IMR-90 (cell line): ENCODE results near the gene FUT2. TPM values are rescaled to one million over a fixed set of nuclear protein-coding genes. Genes with fewer than 3 reads are reported as not detected.

Source experiments
- ATAC-seq: fragments of 200-7000 bp; cut with Tn5 transposase; 2 replicates; pipeline ENCODE4 v1.9.1; 2020; ENCODE audit warnings: low read depth, mild to moderate bottlenecking, moderate library complexity
- BruUV-seq: library from RNA; stranded (reverse); fragments of 400-500 nt; replicated peaks from 2 replicates; lab custom pipeline; 2021; lab: Mats Ljungman, UMichigan
- CTCF ChIA-PET: fragments of 300-600 bp; formaldehyde crosslinking; extraction: SDS; loops from one replicate; lab custom pipeline; 2021; ENCODE audit warnings: antibody characterized with exemption; lab: Yijun Ruan, JAX
- POLR2A ChIA-PET: fragments of 300-600 bp; sonication (Branson Sonifier 250); formaldehyde crosslinking; loops from one replicate; lab custom pipeline; 2022; ENCODE audit warnings: antibody characterized with exemption; ENCODE audit not compliant: unreplicated experiment; lab: Charles Lee
- DNase-seq: peaks from one replicate; pipeline ENCODE4 v3.0.0; 2013
- H2AFZ ChIP-seq: replicated peaks from 2 replicates; pipeline ENCODE3; 2013; ENCODE audit warnings: low read length, mild to moderate bottlenecking; ENCODE audit not compliant: poor library complexity
- H2AK5ac ChIP-seq: 2 replicates; pipeline ENCODE4 v1.6.1; 2013; ENCODE audit warnings: low read depth, low read length, inconsistent platforms
- H2AK9ac ChIP-seq: replicated peaks from 2 replicates; pipeline ENCODE3; 2013; ENCODE audit warnings: mild to moderate bottlenecking, low read depth, low read length, moderate library complexity; ENCODE audit not compliant: poor library complexity
- H2BK120ac ChIP-seq: 2 replicates; pipeline ENCODE4 v1.6.1; 2013; ENCODE audit warnings: low read depth, low read length, inconsistent platforms
- H2BK15ac ChIP-seq: 3 replicates; pipeline ENCODE4 v1.6.1; 2013; ENCODE audit warnings: low read depth, low read length, inconsistent platforms
- H2BK20ac ChIP-seq: 2 replicates; pipeline ENCODE4 v1.6.1; 2013; ENCODE audit warnings: low read depth, mild to moderate bottlenecking, inconsistent platforms, low read length, moderate library complexity
- H2BK5ac ChIP-seq: 2 replicates; pipeline ENCODE4 v1.6.1; 2013; ENCODE audit warnings: mild to moderate bottlenecking, low read depth, low read length, inconsistent platforms; ENCODE audit not compliant: poor library complexity, severe bottlenecking
- H3K14ac ChIP-seq: replicated peaks from 2 replicates; pipeline ENCODE4 v1.6.1; 2013; ENCODE audit warnings: low read depth, low read length, inconsistent platforms
- H3K18ac ChIP-seq: 2 replicates; pipeline ENCODE4 v1.6.1; 2013; ENCODE audit warnings: low read depth, low read length, control low read depth
- H3K23ac ChIP-seq: 2 replicates; pipeline ENCODE4 v1.6.1; 2013; ENCODE audit warnings: low read depth, low read length, inconsistent platforms
- H3K27ac ChIP-seq: 2 replicates; pipeline ENCODE4 v1.5.1; 2013; ENCODE audit warnings: mild to moderate bottlenecking, control low read depth, low read length; ENCODE audit not compliant: insufficient read depth
- H3K27me3 ChIP-seq: 2 replicates; pipeline ENCODE4 v1.6.1; 2013; ENCODE audit warnings: low read length; ENCODE audit not compliant: control insufficient read depth, insufficient read depth
- H3K36me3 ChIP-seq: 2 replicates; pipeline ENCODE4 v1.6.1; 2013; ENCODE audit warnings: low read length, mixed read lengths; ENCODE audit not compliant: control insufficient read depth, insufficient read depth
- H3K4ac ChIP-seq: 2 replicates; pipeline ENCODE4 v1.6.1; 2013; ENCODE audit warnings: low read depth, low read length, inconsistent platforms
- H3K4me1 ChIP-seq: 2 replicates; pipeline ENCODE4 v1.6.1; 2013; ENCODE audit warnings: low read length, mixed read lengths; ENCODE audit not compliant: control insufficient read depth, insufficient read depth
- H3K4me2 ChIP-seq: 2 replicates; pipeline ENCODE4 v1.6.1; 2013; ENCODE audit warnings: low read depth, mild to moderate bottlenecking, control low read depth, low read length, moderate library complexity
- H3K4me3 ChIP-seq: 2 replicates; pipeline ENCODE4 v1.5.1; 2013; ENCODE audit warnings: low read depth, mild to moderate bottlenecking, control low read depth, low read length, moderate library complexity; ENCODE audit not compliant: insufficient read depth
- H3K56ac ChIP-seq: 2 replicates; pipeline ENCODE4 v1.6.1; 2013; ENCODE audit warnings: low read length, inconsistent platforms; ENCODE audit not compliant: insufficient read depth; ENCODE audit errors: extremely low read depth
- H3K79me1 ChIP-seq, 2 experiments: 2 replicates each; pipeline ENCODE4 v1.6.1; 2013; ENCODE audit warnings: low read length in 2 of 2, inconsistent platforms in 1 of 2, low read depth in 1 of 2
- H3K9ac ChIP-seq: 2 replicates; pipeline ENCODE4 v1.6.1; 2013; ENCODE audit warnings: low read depth, low read length, control low read depth
- H3K9me1 ChIP-seq: 2 replicates; pipeline ENCODE4 v1.6.1; 2013; ENCODE audit warnings: low read length, inconsistent platforms; ENCODE audit not compliant: insufficient read depth
- H3K9me3 ChIP-seq: 2 replicates; pipeline ENCODE4 v1.6.1; 2013; ENCODE audit warnings: low read length; ENCODE audit not compliant: control insufficient read depth, insufficient read depth
- H4K20me1 ChIP-seq: 2 replicates; pipeline ENCODE4 v1.6.1; 2013; ENCODE audit warnings: low read length, inconsistent platforms; ENCODE audit not compliant: insufficient read depth
- H4K5ac ChIP-seq: 2 replicates; pipeline ENCODE4 v1.6.1; 2013; ENCODE audit warnings: mild to moderate bottlenecking, low read depth, low read length, control low read depth
- H4K8ac ChIP-seq, 2 experiments: 2 replicates each; pipeline ENCODE4 v1.6.1; 2013; ENCODE audit warnings: low read depth in 2 of 2, low read length in 2 of 2, control low read depth in 1 of 2, inconsistent platforms in 1 of 2
- H4K91ac ChIP-seq: 2 replicates; pipeline ENCODE4 v1.6.1; 2013; ENCODE audit warnings: low read depth, low read length, inconsistent platforms; ENCODE audit not compliant: insufficient read depth
- BHLHE40 ChIP-seq: fragments of 150-350 bp; IDR thresholded peaks from 2 replicates; pipeline ENCODE4 v1.6.1; 2016; ENCODE audit warnings: mild to moderate bottlenecking, low read depth, low read length
- CHD1 ChIP-seq: IDR thresholded peaks from 2 replicates; pipeline ENCODE4 v1.6.1; 2012; ENCODE audit warnings: low read depth, low read length, improper control_type of control experiment
- ELK1 ChIP-seq: fragments of 150-350 bp; IDR thresholded peaks from 2 replicates; pipeline ENCODE4 v1.6.1; 2016; ENCODE audit warnings: low read depth, mild to moderate bottlenecking, low read length, moderate library complexity, borderline replicate concordance
- MAFK ChIP-seq: IDR thresholded peaks from 2 replicates; pipeline ENCODE4 v1.6.1; 2012; ENCODE audit warnings: low read depth, low read length, improper control_type of control experiment
- MAZ ChIP-seq: IDR thresholded peaks from 2 replicates; pipeline ENCODE4 v1.6.1; 2012; ENCODE audit warnings: low read depth, mild to moderate bottlenecking, low read length, improper control_type of control experiment, moderate library complexity, borderline replicate concordance
- MXI1 ChIP-seq: IDR thresholded peaks from 2 replicates; pipeline ENCODE4 v1.6.1; 2012; ENCODE audit warnings: low read depth, mild to moderate bottlenecking, low read length, moderate library complexity, borderline replicate concordance
- RAD21 ChIP-seq: IDR thresholded peaks from 2 replicates; pipeline ENCODE4 v1.6.1; 2012; ENCODE audit warnings: low read length, improper control_type of control experiment
- SMC3 ChIP-seq: fragments of 150-350 bp; IDR thresholded peaks from 2 replicates; pipeline ENCODE4 v1.6.1; 2016; ENCODE audit warnings: low read depth, mild to moderate bottlenecking, antibody characterized with exemption, low read length, moderate library complexity
- USF2 ChIP-seq: fragments of 150-350 bp; IDR thresholded peaks from 2 replicates; pipeline ENCODE4 v1.6.1; 2017; ENCODE audit warnings: mild to moderate bottlenecking, antibody characterized with exemption, low read length, low read depth
- WGBS, 2 experiments: methylation state at CpG; one replicate each; pipeline versions ENCODE4 v1.1.5 to v1.1.7; 2013; ENCODE audit warnings: missing lambda C conversion rate in 2 of 2; ENCODE audit not compliant: insufficient read length in 1 of 2; ENCODE audit errors: extremely low coverage in 2 of 2; 5-methylcytosine and 5-hydroxymethylcytosine counted together
- dilution Hi-C: fragments of 300-500 bp; cut with HindIII; formaldehyde crosslinking; loops from one replicate; pipeline ENCODE4 v1.14.3; 2018; ENCODE audit warnings: low sequenced_read_pairs; ENCODE audit not compliant: unreplicated experiment
- in situ Hi-C: fragments of 300-500 bp; cut with MboI; formaldehyde crosslinking; loops from 3 replicates; pipeline ENCODE4 v1.14.3; 2019; ENCODE audit warnings: low sequenced_read_pairs, inconsistent platforms, mixed read lengths
- intact Hi-C: fragments of 100-400 bp; cut with micrococcal nuclease; formaldehyde crosslinking; loops from 2 replicates; pipeline ENCODE4 v1.10.0; 2022
- polyA plus RNA-seq, 3 experiments: library from polyadenylated mRNA; depleted of rRNA; stranded (reverse); fragments of >200 nt; gene quantifications; 2 replicates each; pipeline ENCODE4 v1.2.3, GENCODE V29; 2012; ENCODE audit warnings: low replicate concordance in 1 of 3
- total RNA-seq: library from RNA; depleted of rRNA; stranded (reverse); fragments of >200 nt; gene quantifications from 2 replicates; pipeline ENCODE4 v1.2.3, GENCODE V29; 2012

FUT2 gene
- total and polyA plus RNA-seq, 2 of the 4 experiments (the other 2 are of a cell fraction), result not detected

GRCh38 chr19:48674921-48675824 lies 20.6 kb upstream of the FUT2 start (continued):
- no peak for TF ChIP-seq MAZ
- TF ChIP-seq SMC3, result peak; percentile 81
- peak; percentile 76 for TF ChIP-seq RAD21

GRCh38 chr19:48676487-48676886 lies 19.3 kb upstream of the FUT2 start:
- Histone ChIP-seq H4K91ac (no peak overlapping the region), H2AK5ac (no peak overlapping the region), H3K4me2 (no peak overlapping the region), H3K27ac (no peak overlapping the region), H3K56ac (no peak overlapping the region), H2BK5ac (no peak overlapping the region), H3K9me3 (no peaks in the 10 kb centered on the region), H3K9me1 (peaks cover 7% of the 10 kb centered on the region), H3K36me3 (no peaks in the 10 kb centered on the region), H2BK15ac (no peak overlapping the region), H2BK120ac (no peak overlapping the region), H3K18ac (no peak overlapping the region), H4K8ac (no peak overlapping the region), H2AFZ (no peak overlapping the region), H2AK9ac (no peak overlapping the region), H3K4ac (no peak overlapping the region), H3K27me3 (peaks cover 9% of the 10 kb centered on the region; the same call in 1 of the 2 replicates), H4K5ac (no peak overlapping the region), H3K14ac (no peak overlapping the region), H3K23ac (no peak overlapping the region), H3K79me1 (no peaks in the 10 kb centered on the region), H2BK20ac (no peak overlapping the region), H3K9ac (no peak overlapping the region), H3K4me1 (peaks cover 3% of the 10 kb centered on the region; the same call in 1 of the 2 replicates), H3K4me3 (no peak overlapping the region), H4K20me1 (peaks cover 6% of the 10 kb centered on the region; the same call in 1 of the 2 replicates)
- dilution Hi-C loops, result no loop called here
- TF ChIP-seq ELK1 (no peak), USF2 (no peak), RAD21 (no peak), MAFK (no peak), MXI1 (no peak), CHD1 (no peak), BHLHE40 (no peak)
- 81% methylated on average over 7 of the region's 17 CpGs; no CpG with 5 or more reads in 1 of the 2 experiments for WGBS, 2 experiments
- ATAC-seq (no peak), DNase-seq (no peak)
- POLR2A ChIA-PET, result interaction anchor here (0.6 kb wide), 1 partner anchor 27 kb away, joined by 3 read pairs; no protein-coding TSS in a partner anchor
- intact Hi-C loops, result loop anchor here (5.0 kb wide), 1 partner anchor 106 kb away; no protein-coding TSS in a partner anchor
- in situ Hi-C loops, result no loop called here
- CTCF ChIA-PET, result no interaction called here
- no TSS peak for BruUV-seq
